CD4-positive, alpha-beta T cell treated with Interleukin-10 for 1 hour (primary cell): ENCODE results near the gene PHAX.
"Not testable (repeated sequence)": the region's sequence is repeated elsewhere in the genome, so short reads cannot be mapped to it uniquely, and the experiment has no call there.

Experiments used
- DNase-seq: peaks from one replicate; pipeline ENCODE4 v3.0.0-alpha.2; 2020

The PHAX gene

GRCh38 chr5:126659805-126660482 lies 59.2 kb downstream of the PHAX start:
- no peak for DNase-seq

DNA sequence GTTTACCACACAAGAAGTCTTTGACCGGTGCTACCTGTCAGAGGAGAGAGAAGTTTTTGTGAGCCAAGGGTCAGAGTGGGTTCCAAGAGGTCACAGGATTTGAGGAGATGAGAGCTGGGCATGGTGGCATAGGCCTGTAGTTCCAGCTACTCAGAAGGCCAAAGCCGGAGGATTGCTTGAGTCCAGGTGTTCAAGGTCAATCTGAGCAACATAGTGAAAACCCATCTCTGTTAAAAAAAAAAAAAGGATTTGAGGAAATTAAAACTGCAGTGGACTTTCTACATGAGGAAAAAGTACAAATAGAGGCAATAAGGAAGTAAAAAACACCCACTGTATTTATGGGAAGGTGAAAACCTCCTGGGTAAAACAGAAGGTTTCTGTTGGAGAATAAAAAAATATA lies 63.8 kb downstream of the PHAX start:
- DNase-seq: no peak

GRCh38 chr5:126670109-126670508 lies 69.4 kb downstream of the PHAX start:
- not testable (repeated sequence) for DNase-seq

DNA sequence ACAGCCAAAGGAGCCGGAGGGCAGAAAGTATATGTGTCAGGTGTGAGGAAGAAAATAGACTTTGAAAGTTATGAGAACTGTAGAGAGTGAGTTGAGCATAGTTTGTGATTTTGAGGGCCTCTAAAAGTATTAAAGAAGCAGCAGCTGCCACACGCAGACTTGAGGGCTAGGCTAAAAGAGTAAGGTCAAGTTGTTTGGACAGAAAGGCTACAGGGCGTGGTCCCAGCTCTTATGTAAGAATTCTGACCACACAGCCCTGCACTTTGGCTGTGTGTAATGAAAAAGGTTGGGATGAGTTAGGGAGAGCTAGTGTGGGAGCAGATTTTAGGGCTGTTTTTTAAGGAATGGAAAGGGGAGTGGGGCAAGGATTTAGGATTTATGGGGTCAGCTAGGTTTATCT lies 70.9 kb downstream of the PHAX start:
- DNase-seq: not testable (repeated sequence)

DNA sequence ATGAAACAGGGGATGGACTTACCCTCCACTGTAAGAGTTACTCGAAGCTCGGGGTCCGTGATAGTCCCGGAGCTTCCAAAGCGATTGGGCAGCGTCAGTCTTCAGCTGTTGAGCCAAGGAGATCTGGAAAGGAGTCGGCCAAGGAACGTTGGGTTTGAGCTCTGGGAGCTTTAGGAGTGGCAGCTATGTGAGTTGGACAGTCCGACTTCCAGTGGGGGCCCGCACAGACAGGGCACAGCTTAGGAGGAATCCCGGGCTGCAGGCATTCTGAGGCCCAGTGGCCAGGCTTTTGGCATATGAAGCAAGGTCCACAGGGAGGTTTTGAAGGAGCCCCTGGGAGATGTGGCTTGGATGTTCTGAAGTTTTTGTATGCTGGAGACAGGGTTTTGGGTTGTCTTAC lies 72.7 kb downstream of the PHAX start:
- DNase-seq: no peak

DNA sequence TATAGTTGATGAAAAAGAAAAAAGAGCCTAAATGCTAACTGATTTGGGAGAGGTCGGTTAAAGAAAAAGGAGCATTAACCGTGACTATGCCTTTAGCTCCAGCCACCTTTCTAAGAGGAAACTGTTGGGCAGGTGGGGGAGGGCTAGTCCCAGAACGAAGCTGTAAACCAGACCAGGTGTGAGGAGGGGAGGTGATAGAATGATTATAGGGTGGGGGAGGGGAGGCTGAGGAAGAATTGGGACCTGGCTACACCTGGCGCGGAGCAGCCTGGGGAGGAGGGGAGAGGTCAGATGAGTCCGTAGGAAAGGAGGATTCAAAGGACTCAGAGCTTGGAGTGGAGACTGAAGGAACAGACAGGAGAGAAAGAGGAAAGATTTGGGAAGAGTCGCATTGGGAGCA lies 73.4 kb downstream of the PHAX start:
- no peak for DNase-seq

- DNase-seq: no peak
Measured at GRCh38 chr5:126675338-126675737, 74.6 kb downstream of the PHAX start.

- peak; percentile 81 for DNase-seq
Measured at GRCh38 chr5:126676195-126676624, 75.5 kb downstream of the PHAX start.
